HG03064 (cell line): ENCODE measurements around the gene PEX14.

Experiments used
- ATAC-seq: cut with Tn5 transposase; IDR thresholded peaks from one replicate; pipeline ENCODE4 v1.9.1; 2021; ENCODE audit warnings: low read depth; ENCODE audit not compliant: unreplicated experiment

PEX14 gene

DNA sequence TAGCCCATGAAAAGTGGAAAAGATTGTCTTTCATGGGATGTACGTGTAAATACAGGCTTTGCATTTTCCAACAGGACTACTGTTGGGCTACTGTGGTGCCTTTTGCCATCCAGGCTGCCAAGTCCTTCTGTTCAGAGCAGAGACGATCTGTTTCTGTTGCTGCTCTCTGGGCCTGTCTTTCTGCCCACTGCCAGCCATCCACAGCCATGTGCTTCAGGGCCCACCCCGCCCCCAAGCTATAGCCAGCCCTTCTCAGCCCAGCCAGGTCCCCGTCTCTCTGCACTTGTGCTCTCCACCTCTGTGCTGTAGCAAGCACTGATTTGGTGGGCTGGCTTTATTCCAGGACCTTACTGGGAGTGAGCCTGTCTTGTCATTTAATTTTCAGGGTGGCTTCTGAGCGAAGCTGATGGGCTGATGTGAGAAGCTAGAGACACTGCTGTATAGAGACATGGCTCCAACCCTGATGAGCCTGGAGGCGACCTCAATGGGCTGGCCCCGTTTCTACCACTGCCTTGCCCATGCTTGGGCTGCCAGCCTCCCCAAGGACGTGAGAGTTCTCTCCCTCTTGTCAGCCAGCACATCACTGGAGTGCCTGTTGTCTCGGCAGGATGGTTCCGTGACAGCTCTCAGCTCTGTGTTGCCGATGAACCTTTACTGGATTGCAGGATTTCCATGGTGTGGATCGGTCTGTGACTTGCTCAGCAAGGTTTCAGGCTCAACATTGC lies 137.8 kb downstream of the PEX14 start:
- ATAC-seq: no peak

DNA sequence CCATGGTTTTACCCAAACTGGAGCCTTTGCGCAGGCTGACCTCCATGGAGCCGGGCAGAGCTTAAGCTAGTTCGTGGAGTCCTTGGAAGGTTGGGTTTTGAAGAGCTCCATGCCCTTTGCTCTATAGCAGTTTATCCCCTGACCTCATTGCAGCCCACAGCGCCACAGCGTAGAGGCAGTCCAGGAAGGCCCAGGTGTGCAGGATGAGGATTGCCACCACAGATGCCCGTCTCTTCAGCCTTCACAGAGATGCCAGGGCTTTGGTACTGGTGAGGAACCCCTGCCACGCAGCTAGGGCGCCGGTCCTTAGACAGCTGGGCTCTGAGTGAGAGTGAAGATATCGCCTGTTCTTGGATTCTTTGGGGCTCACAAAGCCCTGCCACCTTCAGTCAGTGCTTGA lies 138.6 kb downstream of the PEX14 start:
- no peak for ATAC-seq

DNA sequence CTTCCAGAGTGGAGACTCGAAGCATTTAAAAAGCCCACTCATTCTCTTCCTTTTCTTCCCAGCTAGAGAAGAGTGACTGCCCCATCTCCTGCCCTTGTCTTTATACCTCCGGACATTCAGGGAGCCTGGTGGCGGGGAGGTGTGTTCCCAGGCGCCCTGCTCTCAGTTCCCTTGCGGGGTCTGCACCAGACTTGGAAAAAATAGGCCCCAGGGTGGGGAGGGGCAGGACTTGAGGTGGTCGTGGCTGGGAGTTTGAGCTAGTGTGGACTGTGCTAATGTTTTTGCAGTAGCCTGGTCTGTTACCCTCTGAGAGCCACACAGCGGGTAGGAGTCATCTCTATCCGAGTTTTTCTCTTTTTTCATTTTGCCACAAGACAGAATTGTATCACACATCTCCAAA lies 139.1 kb downstream of the PEX14 start:
- no peak for ATAC-seq

DNA sequence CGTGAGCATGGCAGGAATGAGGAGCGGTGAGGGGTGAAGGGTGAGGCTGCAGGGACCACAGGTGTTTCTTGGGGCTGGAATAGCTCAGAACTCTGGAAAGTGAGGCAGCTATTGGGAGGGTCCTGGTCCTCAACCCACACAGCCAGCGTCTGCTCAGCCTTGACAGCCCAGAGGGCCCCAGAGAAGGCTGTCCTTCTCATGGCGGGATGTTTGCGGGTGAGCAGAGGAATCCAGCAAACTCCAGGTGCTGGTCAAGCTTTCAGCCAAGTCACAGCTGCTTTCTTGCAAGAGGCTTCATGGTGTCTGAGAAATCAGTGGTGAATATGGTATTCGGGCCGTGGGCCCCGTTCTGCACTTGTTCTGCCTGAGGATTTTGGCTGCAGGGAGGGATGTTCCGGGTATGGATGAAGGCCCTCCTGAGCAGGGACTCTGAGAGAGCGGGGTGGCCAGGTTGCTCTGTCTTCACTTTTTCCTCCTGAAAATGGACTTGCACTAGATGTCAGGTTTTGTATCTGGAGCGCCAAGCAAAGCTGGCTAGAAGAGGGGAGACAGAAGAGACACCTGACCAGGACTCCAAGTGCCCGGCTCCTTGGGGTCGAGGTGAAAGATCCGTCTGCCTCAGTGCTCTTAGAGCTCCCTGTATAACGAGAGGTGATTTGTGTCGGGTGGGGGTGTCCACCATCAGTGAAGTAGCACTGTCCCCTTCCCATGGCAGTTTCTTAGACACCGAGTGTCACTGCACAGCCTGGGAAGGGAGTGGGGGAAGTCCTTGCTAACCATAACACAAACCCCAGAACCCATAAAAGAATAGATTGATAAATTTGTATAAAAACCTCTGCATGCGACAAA lies 139.9 kb downstream of the PEX14 start:
- no peak for ATAC-seq

DNA sequence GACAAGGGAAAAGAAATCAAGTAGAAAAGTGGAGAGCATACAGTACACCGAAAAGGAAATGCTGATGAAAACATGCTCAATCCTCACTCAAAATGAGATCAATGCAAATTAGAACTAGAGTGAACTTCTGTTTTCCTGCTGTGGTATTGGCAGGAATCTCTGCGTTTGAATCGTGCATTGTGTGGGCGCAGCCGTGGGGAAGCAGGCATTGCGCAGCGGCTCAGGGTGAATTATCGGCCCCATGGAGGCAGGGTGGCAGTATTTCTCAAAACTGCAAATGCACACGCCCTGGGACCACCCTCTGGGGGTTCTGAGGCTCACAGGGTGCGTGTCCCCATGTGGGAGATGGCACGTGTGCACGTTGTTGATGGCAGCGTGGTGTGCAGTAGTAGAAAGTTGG lies 140.6 kb downstream of the PEX14 start:
- no peak for ATAC-seq

DNA sequence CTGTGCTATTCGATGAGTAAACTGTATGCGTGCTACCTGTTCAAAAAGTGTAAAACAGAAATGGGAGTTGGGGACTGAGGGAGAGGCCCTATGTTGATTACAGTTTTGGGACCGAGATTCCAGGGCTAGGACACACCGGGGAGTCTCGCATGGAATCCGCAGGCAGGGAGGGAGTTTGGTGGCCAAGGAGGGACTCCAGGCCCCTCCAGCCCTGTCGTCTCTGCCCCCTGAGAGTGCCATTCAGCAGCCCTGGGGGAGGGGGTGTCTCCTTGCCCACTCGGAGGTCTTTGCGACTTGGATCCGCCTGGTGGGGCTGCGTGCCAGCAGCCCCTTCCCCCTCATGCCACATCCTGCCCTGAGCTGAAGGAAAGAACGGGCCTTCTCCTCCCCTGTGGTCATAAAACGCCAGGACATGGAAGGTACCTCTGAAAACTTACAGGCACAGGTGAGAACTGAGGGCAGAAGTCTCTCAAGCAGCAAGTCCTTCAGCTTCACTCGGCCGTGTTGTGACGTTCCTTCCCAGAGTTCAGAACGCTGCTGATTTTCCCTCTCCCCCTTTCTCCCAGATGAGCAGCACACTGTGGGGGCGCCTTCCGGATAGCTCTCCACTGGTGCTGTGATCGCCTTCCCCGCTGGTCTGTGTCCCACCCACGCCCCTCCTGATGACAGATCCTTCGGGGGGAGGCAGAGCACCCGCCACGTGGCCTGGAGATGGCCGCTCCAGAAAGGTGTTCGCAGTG lies 141.4 kb downstream of the PEX14 start:
- no peak for ATAC-seq

DNA sequence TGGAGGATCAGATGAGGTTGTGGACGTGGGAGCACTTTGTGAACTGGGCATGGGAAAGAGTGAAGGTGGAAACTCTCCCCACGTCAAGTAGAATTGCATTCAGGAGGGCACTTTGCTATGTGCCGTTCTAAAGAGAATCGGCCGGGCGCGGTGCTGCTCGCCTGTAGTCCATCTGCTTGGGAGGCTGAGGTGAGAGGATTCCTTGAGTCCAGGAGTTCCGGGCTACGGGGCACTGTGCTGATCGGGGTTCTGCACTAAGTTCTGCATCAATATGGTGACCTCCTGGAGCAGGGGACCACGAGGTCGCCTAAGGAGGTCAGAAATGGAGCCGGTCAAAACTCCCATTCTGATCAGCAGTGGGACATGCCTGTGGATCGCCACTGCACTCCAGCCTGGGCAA lies 141.9 kb downstream of the PEX14 start:
- ATAC-seq: no peak

DNA sequence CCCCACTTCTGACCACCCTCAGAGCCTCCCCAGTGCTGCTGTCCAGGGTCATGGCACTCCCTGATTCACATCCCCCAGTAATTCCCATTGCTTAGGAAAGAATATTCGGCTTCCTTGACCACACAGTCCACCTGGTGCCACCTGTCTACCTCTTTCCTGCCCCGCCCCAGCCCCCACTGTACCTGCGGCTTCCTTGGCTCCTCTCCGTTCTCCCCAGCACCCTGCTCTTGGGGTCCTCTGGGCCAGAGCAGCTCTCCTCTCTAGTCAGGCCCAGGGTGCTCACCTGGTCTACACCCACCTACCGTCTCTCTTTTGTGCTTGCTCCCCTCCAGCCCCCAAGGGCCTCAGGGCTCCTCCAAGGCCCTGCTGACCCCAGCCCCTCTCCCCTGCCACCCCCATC lies 142.6 kb downstream of the PEX14 start:
- ATAC-seq: no peak

DNA sequence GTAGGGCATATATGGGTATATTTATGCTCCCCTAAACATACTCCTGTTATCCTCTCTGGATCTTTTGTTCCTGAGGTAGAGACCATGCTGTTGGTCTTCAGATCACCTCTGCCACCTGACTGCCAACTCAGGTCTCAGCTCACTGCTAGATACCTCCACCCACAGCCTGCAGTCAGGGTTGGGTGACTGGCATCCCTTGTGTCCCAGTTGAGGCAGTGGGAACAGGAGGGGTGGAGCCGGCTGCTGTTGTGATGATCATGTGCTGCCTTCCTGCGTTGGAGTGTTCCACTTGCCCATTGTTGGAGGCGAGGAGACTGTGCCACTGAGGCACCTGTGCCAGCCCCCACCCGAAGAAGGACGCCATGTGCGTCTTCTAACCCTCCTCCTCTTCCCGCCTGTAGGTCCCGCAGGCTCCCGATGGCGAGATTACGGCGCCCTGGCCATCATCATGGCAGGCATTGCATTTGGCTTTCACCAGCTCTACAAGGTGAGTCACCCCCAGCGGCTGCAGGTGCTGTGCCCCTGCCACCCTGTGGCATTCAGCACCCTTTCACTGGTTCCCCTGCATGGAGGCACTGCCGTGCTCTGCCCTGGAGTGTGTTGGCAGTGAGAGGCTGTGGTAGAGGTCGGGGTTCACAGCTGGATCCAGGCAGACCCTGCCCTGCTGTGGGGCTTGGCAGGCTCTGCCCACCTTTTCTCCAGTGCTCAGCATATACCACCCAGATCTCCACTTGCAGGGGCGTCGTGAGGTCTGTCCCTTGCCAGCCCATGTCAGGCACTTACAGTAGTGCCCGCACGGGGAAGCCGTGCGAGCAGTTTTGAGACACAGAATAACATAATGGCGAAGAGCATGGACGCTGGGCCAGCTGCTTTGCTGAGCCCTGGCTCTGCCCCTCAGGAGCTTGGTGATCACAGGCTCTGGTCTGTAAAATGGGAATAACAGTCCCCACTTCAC lies 143.5 kb downstream of the PEX14 start:
- ATAC-seq: no peak

DNA sequence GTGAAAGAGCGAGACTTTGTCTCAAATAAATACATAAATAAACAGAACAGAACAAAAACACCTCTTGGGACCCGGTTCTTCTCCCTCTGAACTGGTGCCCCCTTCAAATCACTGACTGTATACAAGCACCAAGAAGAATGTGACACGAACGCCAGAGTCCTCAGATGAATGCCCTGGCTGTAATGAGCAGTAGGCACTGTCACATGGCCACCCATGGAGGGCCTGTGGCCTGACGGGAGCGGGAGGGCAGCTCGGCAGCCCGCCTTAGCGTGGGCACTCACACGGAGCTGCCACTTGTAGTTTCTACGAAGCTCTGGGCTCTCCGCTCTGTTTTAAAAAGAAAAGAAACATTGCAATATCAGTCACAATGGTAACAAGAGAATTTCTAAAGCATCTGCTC lies 146.0 kb downstream of the PEX14 start:
- no peak for ATAC-seq

DNA sequence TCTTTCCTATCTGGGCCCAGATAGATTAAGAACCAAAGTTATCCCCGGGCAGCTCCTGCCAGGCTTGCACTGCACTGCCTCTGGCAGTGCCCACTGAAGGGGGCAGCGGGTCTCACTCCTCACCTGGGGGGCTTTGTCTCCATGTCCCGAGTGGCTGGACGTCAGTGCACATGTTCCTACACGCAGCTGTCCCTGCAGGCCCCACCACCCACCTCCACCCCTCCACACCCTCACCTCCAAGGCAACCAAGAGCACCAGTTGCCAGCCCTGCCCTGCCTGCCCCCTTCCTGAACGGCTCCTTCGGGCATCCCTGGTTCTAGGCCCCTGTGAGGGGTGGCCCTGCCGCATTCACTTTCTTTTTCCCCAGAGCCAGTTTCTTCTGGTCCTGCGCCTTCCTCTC lies 147.2 kb downstream of the PEX14 start:
- no peak for ATAC-seq

DNA sequence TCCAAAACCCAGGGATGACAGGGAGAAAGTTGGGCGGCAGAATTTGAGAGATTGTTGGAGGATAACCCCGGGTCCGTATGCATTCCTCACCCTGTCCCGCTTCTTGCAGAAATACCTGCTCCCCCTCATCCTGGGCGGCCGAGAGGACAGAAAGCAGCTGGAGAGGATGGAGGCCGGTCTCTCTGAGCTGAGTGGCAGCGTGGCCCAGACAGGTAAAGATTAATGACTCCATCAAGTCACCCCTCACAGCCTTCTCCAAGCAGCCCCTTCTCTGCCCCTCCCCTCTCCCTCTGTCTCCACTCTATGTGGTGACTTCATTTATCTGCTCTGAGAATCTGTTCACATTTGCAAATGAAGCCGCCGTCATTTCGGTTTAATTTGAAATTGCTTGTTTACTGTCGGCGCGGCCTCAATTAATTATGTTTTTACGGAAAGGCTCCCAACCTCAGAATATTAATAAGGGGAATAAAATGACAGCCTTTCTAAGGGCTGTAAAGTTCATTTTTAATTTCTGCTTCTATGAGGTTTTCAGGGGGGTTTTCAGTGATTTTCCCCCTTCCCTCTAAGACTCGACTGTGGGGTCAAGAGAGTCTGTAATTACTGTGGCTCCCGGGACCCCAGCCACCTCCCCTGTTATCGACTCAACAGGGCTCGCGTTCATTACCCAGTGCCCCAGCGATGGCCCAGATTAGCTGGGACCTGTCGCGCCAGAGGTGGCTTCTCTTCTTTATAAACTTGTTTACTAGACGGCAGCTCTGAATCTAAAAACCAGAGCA lies 148.3 kb downstream of the PEX14 start:
- ATAC-seq: no peak

DNA sequence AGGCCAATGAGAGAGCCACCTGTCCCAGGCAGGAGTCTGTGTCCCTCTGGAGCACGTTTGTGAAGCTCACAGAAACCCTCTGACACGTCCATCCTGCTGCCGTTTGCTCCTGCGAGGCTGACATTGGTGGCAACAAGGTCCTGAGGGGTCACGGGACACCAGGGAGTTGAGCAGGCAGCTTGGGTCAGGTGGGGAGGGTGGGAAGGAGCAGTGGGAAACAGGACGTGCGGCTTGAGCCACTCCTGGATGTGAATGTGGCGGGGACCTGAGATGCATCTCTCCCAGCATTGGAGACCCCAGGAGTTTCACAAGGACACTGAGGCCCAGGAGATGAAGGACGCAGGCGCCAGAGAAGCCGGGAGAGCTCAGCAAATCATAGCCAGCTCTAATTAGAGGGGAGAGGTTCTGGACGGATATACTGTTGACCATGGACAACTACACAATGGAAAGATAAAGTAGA lies 149.0 kb downstream of the PEX14 start:
- ATAC-seq: no peak

DNA sequence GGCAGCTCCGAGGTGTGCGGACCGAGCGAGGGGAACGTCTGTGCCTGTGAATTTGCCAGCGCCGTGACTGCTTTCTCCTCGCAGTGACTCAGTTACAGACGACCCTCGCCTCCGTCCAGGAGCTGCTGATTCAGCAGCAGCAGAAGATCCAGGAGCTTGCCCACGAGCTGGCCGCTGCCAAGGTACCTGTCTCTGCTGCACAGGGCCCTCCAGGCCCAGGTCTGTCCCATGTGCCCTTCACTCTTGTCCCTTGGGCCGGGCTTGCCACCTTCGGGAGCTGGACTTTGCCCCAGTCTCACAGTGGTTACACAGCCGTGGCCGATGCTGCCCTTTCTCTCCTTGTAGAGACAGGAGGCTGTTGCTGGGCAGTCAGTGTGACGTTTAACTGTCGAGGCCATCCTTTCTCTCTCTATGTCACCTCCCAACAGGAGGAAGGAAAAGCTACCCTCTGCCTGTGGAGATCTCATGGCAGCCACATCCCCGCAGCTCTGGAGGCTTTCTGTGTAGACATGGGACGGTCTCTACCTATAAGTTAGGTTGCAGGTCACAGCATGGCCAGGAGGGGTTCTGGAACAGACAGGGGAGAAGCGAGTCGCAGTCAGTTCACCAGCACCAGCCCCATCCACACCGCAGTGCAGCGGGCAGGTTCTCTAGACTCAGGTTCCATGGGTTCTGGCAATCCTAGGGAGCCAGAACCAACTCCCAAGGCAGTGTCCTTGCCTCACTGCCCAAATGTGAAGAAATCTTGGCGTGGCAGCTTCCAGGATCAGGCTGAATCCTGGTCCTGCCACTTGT lies 149.7 kb downstream of the PEX14 start:
- no peak for ATAC-seq

DNA sequence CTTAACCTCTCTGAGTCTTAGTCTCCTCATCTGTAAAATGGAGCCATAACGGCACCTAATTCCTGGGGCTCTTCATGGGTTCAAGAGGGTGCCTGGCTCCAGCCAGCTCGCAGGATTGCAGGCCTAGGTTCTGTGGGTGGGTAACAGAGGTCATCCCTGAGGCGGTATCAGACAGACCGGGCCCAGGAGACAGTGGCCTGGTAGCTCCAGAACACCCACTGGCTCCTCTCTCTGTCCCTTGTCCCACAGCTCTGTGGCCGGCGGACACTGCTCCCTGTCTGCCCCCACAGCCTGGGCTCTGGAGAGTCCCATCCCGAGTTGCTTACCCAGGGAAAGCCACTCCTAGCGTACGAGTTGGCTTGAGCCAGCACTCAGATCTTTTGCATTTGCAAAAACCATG lies 150.3 kb downstream of the PEX14 start:
- no peak for ATAC-seq

DNA sequence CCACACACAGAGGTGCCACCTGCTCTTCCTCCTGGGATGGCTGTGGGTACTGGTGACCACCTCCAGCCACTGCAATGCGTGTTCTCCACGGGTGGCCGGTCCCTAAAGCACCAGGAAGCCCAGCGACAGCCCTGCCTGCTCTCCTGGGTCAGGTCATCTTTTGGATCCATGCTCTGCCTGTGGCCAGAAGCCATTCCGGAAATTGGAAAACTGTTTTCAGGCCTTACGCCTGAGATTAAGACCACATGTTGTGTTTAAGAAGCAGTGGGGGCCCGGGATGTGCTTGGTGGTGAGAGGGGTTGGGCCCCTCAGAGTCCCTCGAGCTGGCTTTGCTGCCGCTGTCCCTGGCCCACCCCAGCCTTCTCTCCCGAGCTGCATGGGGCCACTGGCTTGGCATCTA lies 150.8 kb downstream of the PEX14 start:
- ATAC-seq: no peak

DNA sequence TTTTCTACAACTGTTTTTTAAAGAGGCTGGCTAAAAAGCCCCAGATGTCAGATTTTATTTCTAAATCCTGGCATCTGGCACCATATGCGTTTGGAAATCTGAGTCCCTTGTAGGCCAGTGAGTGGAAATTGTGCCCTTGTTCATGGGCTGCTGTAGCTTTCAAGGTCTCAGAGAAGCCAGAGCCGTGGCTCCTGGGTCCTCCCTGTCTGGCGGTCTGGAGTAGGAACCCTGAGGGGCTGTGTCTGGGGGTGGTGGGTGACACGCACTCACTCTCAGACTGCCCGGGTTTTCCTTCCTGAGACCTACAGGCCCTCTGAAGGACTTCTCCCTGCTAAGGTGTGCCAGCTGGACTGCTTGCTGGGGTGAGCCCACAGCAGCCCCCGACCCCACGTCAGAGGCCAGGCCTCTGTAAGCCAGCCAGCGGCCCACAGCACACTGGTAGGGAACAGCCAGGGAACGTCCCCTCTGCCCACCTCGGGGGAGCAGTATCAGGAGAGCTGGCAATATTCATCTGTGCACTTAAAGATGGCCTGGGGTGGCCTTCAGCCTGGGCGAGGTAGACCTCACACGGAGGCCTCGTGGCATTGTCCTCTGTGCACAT lies 151.5 kb downstream of the PEX14 start:
- no peak for ATAC-seq

DNA sequence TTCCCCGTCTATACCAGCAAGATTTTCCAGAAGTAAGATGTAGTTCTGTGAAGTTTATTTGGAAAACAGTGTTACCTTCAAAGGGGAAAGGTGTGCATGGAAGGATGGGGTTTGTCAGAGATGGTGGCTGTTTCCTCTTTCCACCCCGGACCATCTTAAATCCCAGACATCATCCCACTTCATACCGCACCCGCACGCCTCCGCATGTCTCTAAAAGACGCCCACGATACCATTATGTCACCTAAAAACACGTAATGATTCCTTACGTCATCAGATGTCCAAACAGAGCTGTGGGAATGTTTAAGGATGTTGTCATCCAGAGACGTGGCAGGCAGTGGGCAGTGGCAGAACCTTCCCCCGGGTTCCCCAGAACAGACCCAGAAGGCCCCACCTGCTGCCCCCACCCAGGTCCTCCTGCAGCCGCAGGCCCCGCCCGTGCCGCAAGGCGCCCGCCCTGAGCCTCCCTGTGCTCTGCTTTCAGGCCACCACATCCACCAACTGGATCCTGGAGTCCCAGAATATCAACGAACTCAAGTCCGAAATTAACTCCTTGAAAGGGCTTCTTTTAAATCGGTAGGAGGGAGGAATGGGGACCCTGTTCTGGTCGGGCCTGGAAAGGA lies 152.2 kb downstream of the PEX14 start:
- no peak for ATAC-seq
